CD4-positive, CD25-positive, alpha-beta regulatory T cell (primary cell): Measurements from ENCODE around the gene SORBS1. TPM values are rescaled to one million over a fixed set of nuclear protein-coding genes. Genes with fewer than 3 reads are reported as not detected.

Source experiments
- ATAC-seq, 2 donors: fragments of 150-1000 bp; cut with Tn5 transposase; one replicate each; pipeline ENCODE4 v1.10.0; 2021; ENCODE audit warnings: low read depth in 2 of 2, moderate number of reproducible peaks in 2 of 2, moderate library complexity in 1 of 2
- DNase-seq, 3 donors: peaks; one replicate each; pipeline versions ENCODE4 v3.0.0 to v3.0.0-alpha.2; 2012 to 2022; ENCODE audit warnings: mixed read lengths in 1 of 3
- H3K27ac ChIP-seq: one replicate; pipeline ENCODE4 v1.7.0; 2013; ENCODE audit warnings: mild to moderate bottlenecking, low read length; ENCODE audit not compliant: insufficient read depth, poor library complexity, severe bottlenecking
- H3K27me3 ChIP-seq: one replicate; pipeline ENCODE4 v1.7.0; 2013; ENCODE audit warnings: low read length; ENCODE audit not compliant: control insufficient read depth, insufficient read depth
- H3K36me3 ChIP-seq: one replicate; pipeline ENCODE4 v1.7.0; 2013; ENCODE audit warnings: mild to moderate bottlenecking, low read length, moderate library complexity; ENCODE audit not compliant: control insufficient read depth, insufficient read depth
- H3K4me1 ChIP-seq: 2 replicates; pipeline ENCODE4 v1.7.0; 2013; ENCODE audit warnings: mild to moderate bottlenecking, low read length; ENCODE audit not compliant: insufficient read depth, control insufficient read depth, poor library complexity, severe bottlenecking
- H3K4me3 ChIP-seq: one replicate; pipeline ENCODE4 v1.7.0; 2013; ENCODE audit warnings: low read depth, mild to moderate bottlenecking, low read length, moderate library complexity
- H3K9me3 ChIP-seq, 2 experiments: 1 replicate in 1 of 2; 2 replicates in 1 of 2; pipeline ENCODE4 v1.7.0; 2013; ENCODE audit warnings: low read length in 2 of 2, mild to moderate bottlenecking in 1 of 2, moderate library complexity in 1 of 2; ENCODE audit not compliant: control insufficient read depth in 2 of 2
- H3K27ac Mint-ChIP-seq, 3 donors: one replicate each; pipeline ENCODE4 v1.8.0; 2020 to 2022; ENCODE audit warnings: mild to moderate bottlenecking in 3 of 3, mixed read lengths in 3 of 3, moderate library complexity in 2 of 3
- H3K27me3 Mint-ChIP-seq: one replicate; pipeline ENCODE4 v1.8.0; 2022; ENCODE audit warnings: mild to moderate bottlenecking, mixed read lengths
- H3K36me3 Mint-ChIP-seq: one replicate; pipeline ENCODE4 v1.8.0; 2020; ENCODE audit warnings: mixed read lengths
- H3K4me1 Mint-ChIP-seq, 4 donors: one replicate each; pipeline ENCODE4 v1.8.0; 2020 to 2022; ENCODE audit warnings: mixed read lengths in 4 of 4, mild to moderate bottlenecking in 1 of 4
- H3K4me3 Mint-ChIP-seq, 4 donors: one replicate each; pipeline ENCODE4 v1.8.0; 2020 to 2022; ENCODE audit warnings: mild to moderate bottlenecking in 4 of 4, mixed read lengths in 4 of 4, moderate library complexity in 3 of 4
- H3K9me3 Mint-ChIP-seq, 7 donors: one replicate each; pipeline ENCODE4 v1.8.0; 2020 to 2022; ENCODE audit warnings: mixed read lengths in 7 of 7, mild to moderate bottlenecking in 3 of 7, moderate library complexity in 2 of 7
- polyA plus RNA-seq, 4 donors: library from polyadenylated mRNA; unstranded; fragments of 300-500 nt; fragmentation: Illumina TruSeq; gene quantifications; one replicate each; pipeline ENCODE4 v1.2.3, GENCODE V29; 2021
- total RNA-seq: library from RNA; stranded (reverse); gene quantifications from one replicate; pipeline ENCODE4 v1.2.3, GENCODE V29; 2022

The SORBS1 gene
- total and polyA plus RNA-seq, 5 donors from 2014 or later, result 0.31 to 3.7 (median 0.38) TPM

DNA sequence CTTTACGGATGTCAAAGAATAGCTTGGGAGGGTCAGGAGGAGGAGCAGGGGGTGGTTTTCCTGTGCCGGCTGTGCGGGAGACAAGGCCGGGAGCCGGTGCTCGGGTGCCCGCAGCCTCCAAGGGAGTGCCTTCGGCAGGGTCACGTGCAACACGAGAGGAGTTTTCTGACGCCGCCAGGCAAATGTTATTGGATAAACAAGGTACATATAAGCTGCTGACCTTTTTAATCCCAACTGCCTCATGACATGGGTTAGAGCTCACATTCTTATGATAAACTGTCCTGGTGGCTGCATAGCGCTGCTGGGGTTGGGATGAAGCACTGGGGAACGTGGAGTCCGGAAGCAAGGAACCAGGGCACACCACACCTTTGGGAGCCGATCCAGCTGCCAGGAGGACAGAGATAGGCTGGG, 145.5 kb downstream of the SORBS1 start:
- no peak for ATAC-seq
- Mint-ChIP-seq H3K9me3 (peaks cover 0 to 1% (median 0%) of the 10 kb centered on the region in 7 donors), H3K27ac (no peak overlapping the region)

GRCh38 chr10:95414844-95415485, 146.2 kb downstream of the SORBS1 start:
- no peak overlapping the region for H3K4me3 Mint-ChIP-seq
- H3K9me3 Mint-ChIP-seq, result peaks cover 0 to 1% (median 0%) of the 10 kb centered on the region in 7 donors
- no peak for ATAC-seq

More for the DNA sequence above, 145.5 kb downstream of the SORBS1 start:
- H3K4me3 ChIP-seq, result no peak overlapping the region
- H3K27ac ChIP-seq, result no peak overlapping the region
- no peaks in the 10 kb centered on the region for H3K36me3 Mint-ChIP-seq
- H3K9me3 ChIP-seq, result no peaks in the 10 kb centered on the region
- H3K36me3 ChIP-seq, result no peaks in the 10 kb centered on the region
- no peaks in the 10 kb centered on the region for H3K4me1 Mint-ChIP-seq
- H3K27me3 ChIP-seq, result no peaks in the 10 kb centered on the region
- no peak for DNase-seq
- H3K4me3 Mint-ChIP-seq, result no peak overlapping the region
- no peaks in the 10 kb centered on the region for H3K4me1 ChIP-seq
- H3K27me3 Mint-ChIP-seq, result peaks cover 6% of the 10 kb centered on the region

GRCh38 chr10:95414016-95414830, 146.9 kb downstream of the SORBS1 start:
- peaks cover 10% of the 10 kb centered on the region for H3K27me3 Mint-ChIP-seq
- no peak overlapping the region for H3K4me3 ChIP-seq
- DNase-seq, result no peak
- ATAC-seq, result no peak
- H3K36me3 ChIP-seq, result no peaks in the 10 kb centered on the region
- no peak overlapping the region for H3K27ac Mint-ChIP-seq
- H3K27ac ChIP-seq, result no peak overlapping the region
- H3K27me3 ChIP-seq, result no peaks in the 10 kb centered on the region
- H3K4me3 Mint-ChIP-seq, result no peak overlapping the region
- H3K9me3 ChIP-seq, result no peaks in the 10 kb centered on the region
- no peaks in the 10 kb centered on the region for H3K4me1 ChIP-seq
- H3K9me3 Mint-ChIP-seq, result peaks cover 0 to 1% (median 0%) of the 10 kb centered on the region in 7 donors
- no peaks in the 10 kb centered on the region for H3K36me3 Mint-ChIP-seq
- no peaks in the 10 kb centered on the region for H3K4me1 Mint-ChIP-seq

More at GRCh38 chr10:95414844-95415485, 146.2 kb downstream of the SORBS1 start:
- Mint-ChIP-seq H3K27me3 (peaks cover 5% of the 10 kb centered on the region), H3K27ac (no peak overlapping the region), H3K36me3 (no peaks in the 10 kb centered on the region), H3K4me1 (no peaks in the 10 kb centered on the region)
- Histone ChIP-seq H3K4me1 (no peaks in the 10 kb centered on the region), H3K36me3 (no peaks in the 10 kb centered on the region), H3K27ac (no peak overlapping the region), H3K27me3 (no peaks in the 10 kb centered on the region), H3K4me3 (no peak overlapping the region), H3K9me3 (no peaks in the 10 kb centered on the region)
- no peak for DNase-seq

DNA sequence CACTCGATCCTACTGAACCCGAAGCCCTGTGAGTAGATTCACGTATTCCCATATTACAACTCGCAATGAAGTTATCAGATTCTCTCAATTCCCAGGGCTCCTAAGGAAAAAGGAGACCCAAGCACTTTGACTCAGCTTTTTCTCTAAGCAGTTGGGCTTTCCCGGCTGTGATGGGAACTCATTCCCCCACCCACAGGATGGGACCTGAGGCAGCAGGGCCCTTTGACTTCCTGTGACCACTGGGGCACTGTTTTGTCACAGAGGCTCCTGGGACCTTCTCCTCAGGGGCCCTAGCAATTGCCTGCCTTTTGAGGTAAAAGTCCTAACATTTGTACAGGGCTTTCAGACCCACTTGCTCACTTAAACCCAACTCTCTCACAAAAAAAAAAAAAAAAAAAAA, 147.6 kb downstream of the SORBS1 start:
- H3K4me3 Mint-ChIP-seq, result no peak overlapping the region
- H3K27me3 Mint-ChIP-seq, result peaks cover 10% of the 10 kb centered on the region
- no peaks in the 10 kb centered on the region for H3K27me3 ChIP-seq
- no peak overlapping the region for H3K27ac ChIP-seq
- no peaks in the 10 kb centered on the region for H3K4me1 Mint-ChIP-seq
- no peaks in the 10 kb centered on the region for H3K36me3 Mint-ChIP-seq
- no peaks in the 10 kb centered on the region for H3K4me1 ChIP-seq
- no peak overlapping the region for H3K4me3 ChIP-seq
- H3K36me3 ChIP-seq, result no peaks in the 10 kb centered on the region
- ATAC-seq (no peak), DNase-seq (no peak)
- no peaks in the 10 kb centered on the region for H3K9me3 ChIP-seq
- H3K9me3 Mint-ChIP-seq, result peaks cover 0 to 1% (median 0%) of the 10 kb centered on the region in 7 donors
- no peak overlapping the region for H3K27ac Mint-ChIP-seq

- Mint-ChIP-seq H3K4me1 (no peaks in the 10 kb centered on the region), H3K4me3 (no peak overlapping the region), H3K27me3 (peaks cover 5% of the 10 kb centered on the region), H3K36me3 (no peaks in the 10 kb centered on the region), H3K9me3 (peaks cover 0 to 1% (median 0%) of the 10 kb centered on the region in 7 donors), H3K27ac (no peak overlapping the region)
- Histone ChIP-seq H3K9me3 (no peaks in the 10 kb centered on the region), H3K4me3 (no peak overlapping the region), H3K36me3 (no peaks in the 10 kb centered on the region), H3K27ac (no peak overlapping the region), H3K4me1 (no peaks in the 10 kb centered on the region), H3K27me3 (no peaks in the 10 kb centered on the region)
- DNase-seq (no peak), ATAC-seq (no peak)
Observed at GRCh38 chr10:95411635-95412034, 149.5 kb downstream of the SORBS1 start.

DNA sequence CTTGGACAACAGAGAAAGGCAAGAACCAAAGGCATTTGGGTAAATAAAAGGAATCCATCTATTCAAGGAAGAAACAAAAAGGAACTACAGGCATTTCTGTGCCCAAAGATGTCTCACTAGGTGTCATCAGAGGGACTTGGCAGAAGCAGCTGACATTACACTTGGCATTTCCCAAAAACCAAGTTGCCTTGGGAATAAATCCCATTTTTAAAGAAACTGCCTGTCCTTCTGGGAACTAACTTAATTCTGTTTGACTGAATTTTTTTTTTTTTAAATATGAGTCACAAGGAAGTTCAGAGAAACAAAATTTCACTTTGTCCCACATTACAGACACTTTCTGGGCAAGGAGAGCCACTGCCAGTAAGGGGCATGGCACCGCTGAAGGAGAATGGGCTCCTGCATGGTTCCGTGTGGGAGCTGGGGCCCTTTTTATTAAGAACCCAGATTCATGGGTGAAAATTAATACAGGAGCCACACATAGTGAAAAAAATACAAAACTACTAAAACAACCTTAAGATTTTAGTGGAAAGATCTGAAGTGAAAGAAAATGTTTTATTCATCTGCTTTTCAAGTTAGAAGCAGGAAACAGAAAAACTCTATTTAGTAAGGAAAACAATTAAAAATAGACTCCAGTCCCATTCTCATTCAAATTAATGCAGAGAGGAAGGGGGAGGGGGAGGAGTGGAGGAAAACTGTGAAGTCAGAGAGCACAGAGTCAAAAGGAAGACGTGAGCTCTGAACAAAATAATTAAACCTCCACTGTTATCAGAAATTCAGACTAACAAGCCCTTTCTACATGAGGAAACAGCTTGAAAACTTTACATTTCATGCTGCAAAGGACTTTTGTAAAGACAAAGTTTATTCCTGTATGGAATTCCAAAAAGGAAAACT, 151.9 kb downstream of the SORBS1 start:
- Histone ChIP-seq H3K36me3 (no peaks in the 10 kb centered on the region), H3K27me3 (no peaks in the 10 kb centered on the region), H3K4me1 (no peaks in the 10 kb centered on the region), H3K9me3 (no peaks in the 10 kb centered on the region), H3K27ac (no peak overlapping the region), H3K4me3 (no peak overlapping the region)
- Mint-ChIP-seq H3K4me3 (no peak overlapping the region), H3K9me3 (peaks cover 0 to 1% (median 0%) of the 10 kb centered on the region in 7 donors), H3K4me1 (no peaks in the 10 kb centered on the region), H3K27me3 (peaks cover 5% of the 10 kb centered on the region), H3K36me3 (no peaks in the 10 kb centered on the region), H3K27ac (no peak overlapping the region)
- no peak for ATAC-seq
- no peak for DNase-seq

GRCh38 chr10:95408148-95408960, 152.8 kb downstream of the SORBS1 start:
- peaks cover 5% of the 10 kb centered on the region for H3K27me3 Mint-ChIP-seq
- H3K27ac ChIP-seq, result no peak overlapping the region
- DNase-seq, result no peak
- no peak overlapping the region for H3K4me3 Mint-ChIP-seq
- no peaks in the 10 kb centered on the region for H3K9me3 ChIP-seq
- H3K9me3 Mint-ChIP-seq, result peaks cover 0 to 1% (median 0%) of the 10 kb centered on the region in 7 donors
- H3K27me3 ChIP-seq, result no peaks in the 10 kb centered on the region
- no peaks in the 10 kb centered on the region for H3K36me3 ChIP-seq
- ATAC-seq, result no peak
- H3K4me3 ChIP-seq, result no peak overlapping the region
- H3K4me1 Mint-ChIP-seq, result no peaks in the 10 kb centered on the region
- no peak overlapping the region for H3K27ac Mint-ChIP-seq
- no peaks in the 10 kb centered on the region for H3K36me3 Mint-ChIP-seq
- no peaks in the 10 kb centered on the region for H3K4me1 ChIP-seq
